Caco-2 (cell line): Measurements from ENCODE around the gene KCNG3. TPM values are rescaled to one million over a fixed set of nuclear protein-coding genes. Genes with fewer than 3 reads are reported as not detected.

Source experiments
- BruUV-seq: library from RNA; stranded (reverse); fragments of 400-500 nt; replicated peaks from 2 replicates; lab custom pipeline; 2021; lab: Mats Ljungman, UMichigan
- CTCF ChIA-PET: fragments of 300-600 bp; sonication (Branson Sonifier 250); formaldehyde crosslinking; loops from one replicate; lab custom pipeline; 2022; ENCODE audit warnings: antibody characterized with exemption; lab: Charles Lee
- POLR2A ChIA-PET: fragments of 300-600 bp; sonication (Branson Sonifier 250); formaldehyde crosslinking; loops from one replicate; lab custom pipeline; 2022; ENCODE audit warnings: antibody characterized with exemption; lab: Charles Lee
- DNase-seq, 2 experiments: peaks; one replicate each; pipeline versions ENCODE4 v3.0.0 to v3.0.0-alpha.2; 2020 to 2022
- H3K27me3 ChIP-seq: replicated peaks from 2 replicates; pipeline ENCODE4 v1.6.0; 2011; ENCODE audit warnings: low read length; ENCODE audit not compliant: control insufficient read depth, insufficient read depth
- H3K36me3 ChIP-seq: 2 replicates; pipeline ENCODE4 v1.5.1; 2011; ENCODE audit warnings: low read length; ENCODE audit not compliant: control insufficient read depth, insufficient read depth
- H3K4me1 ChIP-seq: fragments of 250-450 bp; sonication (Bioruptor Pico); 2 replicates; pipeline ENCODE4 v1.5.1; 2020; ENCODE audit warnings: mild to moderate bottlenecking
- H3K4me3 ChIP-seq: 2 replicates; pipeline ENCODE4 v1.5.1; 2011; ENCODE audit warnings: low read depth, mild to moderate bottlenecking, control low read depth, low read length
- H3K9me3 ChIP-seq: fragments of 250-450 bp; sonication (Bioruptor Pico); 2 replicates; pipeline ENCODE4 v1.5.1; 2020; ENCODE audit warnings: mild to moderate bottlenecking, moderate library complexity
- H3K27ac Mint-ChIP-seq: one replicate; pipeline ENCODE4 v1.8.0; 2022; ENCODE audit warnings: mixed read lengths; ENCODE audit not compliant: unreplicated experiment
- H3K27me3 Mint-ChIP-seq: one replicate; pipeline ENCODE4 v1.8.0; 2022; ENCODE audit warnings: mixed read lengths; ENCODE audit not compliant: insufficient read depth, unreplicated experiment
- H3K36me3 Mint-ChIP-seq: one replicate; pipeline ENCODE4 v1.8.0; 2022; ENCODE audit warnings: mild to moderate bottlenecking, mixed read lengths; ENCODE audit not compliant: insufficient read depth, unreplicated experiment
- H3K4me1 Mint-ChIP-seq: one replicate; pipeline ENCODE4 v1.8.0; 2022; ENCODE audit warnings: low read depth, mixed read lengths; ENCODE audit not compliant: unreplicated experiment
- H3K4me3 Mint-ChIP-seq: one replicate; pipeline ENCODE4 v1.8.0; 2022; ENCODE audit warnings: mild to moderate bottlenecking, moderate library complexity, mixed read lengths; ENCODE audit not compliant: unreplicated experiment
- H3K9me3 Mint-ChIP-seq: one replicate; pipeline ENCODE4 v1.8.0; 2022; ENCODE audit warnings: mixed read lengths; ENCODE audit not compliant: unreplicated experiment
- CTCF ChIP-seq, 2 experiments: fragments of 200-600 bp in 1 of 2; IDR thresholded peaks; 1 replicate in 1 of 2; 2 replicates in 1 of 2; pipeline versions ENCODE4 v1.5.1 to v1.8.0; 2011 to 2022; ENCODE audit warnings: antibody characterized with exemption in 1 of 2, control low read depth in 1 of 2, inconsistent platforms in 1 of 2, low read depth in 1 of 2, low read length in 1 of 2, mild to moderate bottlenecking in 1 of 2, moderate library complexity in 1 of 2; ENCODE audit not compliant: insufficient read depth in 1 of 2, severe bottlenecking in 1 of 2, unreplicated experiment in 1 of 2
- intact Hi-C: fragments of 100-400 bp; cut with micrococcal nuclease; formaldehyde crosslinking; loops from one replicate; pipeline ENCODE4 v1.10.0; 2022; ENCODE audit not compliant: unreplicated experiment
- total RNA-seq: library from RNA; stranded (reverse); gene quantifications from 2 replicates; pipeline ENCODE4 v1.2.3, GENCODE V29; 2022

KCNG3 gene
- total RNA-seq, 1 experiment from 2014 or later = 1.1 TPM

- H3K4me1 ChIP-seq = no peaks in the 10 kb centered on the region
- H3K27me3 ChIP-seq = no peaks in the 10 kb centered on the region
- intact Hi-C loops = no loop called here
- ChIA-PET POLR2A (interaction anchor here (0.5 kb wide), 1 partner anchor 93 kb away, joined by 3 read pairs; no protein-coding TSS in a partner anchor), CTCF (interaction anchor here (0.6 to 0.8 kb wide), 4 partner anchors 9 to 1281 kb away, joined by 3 to 4 read pairs (median 4); partner anchors contain the start of gene KCNG3)
- Mint-ChIP-seq H3K27me3 (no peaks in the 10 kb centered on the region), H3K4me1 (no peaks in the 10 kb centered on the region), H3K4me3 (no peak overlapping the region), H3K36me3 (no peaks in the 10 kb centered on the region), H3K27ac (no peak overlapping the region), H3K9me3 (no peaks in the 10 kb centered on the region)
- no TSS peak for BruUV-seq
- peak in 1 of 2 experiments; percentile 0 for DNase-seq
- no peak for TF ChIP-seq CTCF (IDR thresholded peaks at IDR 0.05; ENCODE audit: insufficient read depth in 1 of 2, low read depth in 1 of 2, low read length in 1 of 2, severe bottlenecking in 1 of 2, unreplicated experiment in 1 of 2)
- H3K9me3 ChIP-seq = no peaks in the 10 kb centered on the region
- no peak overlapping the region for H3K4me3 ChIP-seq
- no peaks in the 10 kb centered on the region for H3K36me3 ChIP-seq
These were observed 9.5 kb upstream of the KCNG3 start for GRCh38 chr2:42503291-42503690.

DNA sequence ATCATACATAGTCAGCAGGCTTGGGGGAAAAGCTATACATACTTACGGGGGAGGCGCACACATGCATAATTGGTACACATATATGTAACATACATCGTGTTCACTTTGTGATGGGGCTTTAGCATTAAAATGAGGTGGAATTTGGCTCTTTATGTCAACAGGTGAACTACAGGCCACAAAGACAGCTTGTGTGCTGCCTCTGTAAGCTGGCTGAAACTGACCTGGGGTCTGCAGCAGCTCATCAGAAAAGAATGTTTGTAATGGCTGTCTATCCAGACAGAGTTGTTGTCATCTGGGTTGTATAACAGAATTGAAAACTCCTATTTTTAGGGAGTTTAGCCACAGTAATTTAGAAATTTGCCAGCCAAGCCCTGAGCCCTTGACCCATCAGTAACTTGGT lies 4.7 kb upstream of the KCNG3 start:
- Histone ChIP-seq H3K36me3 (no peaks in the 10 kb centered on the region), H3K4me1 (no peaks in the 10 kb centered on the region), H3K9me3 (no peaks in the 10 kb centered on the region), H3K27me3 (no peaks in the 10 kb centered on the region), H3K4me3 (no peak overlapping the region)
- POLR2A ChIA-PET = interaction anchor here (0.6 kb wide), 1 partner anchor 140 kb away, joined by 3 read pairs; no protein-coding TSS in a partner anchor
- Mint-ChIP-seq H3K9me3 (no peaks in the 10 kb centered on the region), H3K27ac (no peak overlapping the region), H3K36me3 (no peaks in the 10 kb centered on the region), H3K4me1 (no peaks in the 10 kb centered on the region), H3K4me3 (no peak overlapping the region), H3K27me3 (no peaks in the 10 kb centered on the region)
- intact Hi-C loops = no loop called here
- DNase-seq = no peak
- CTCF ChIA-PET = no interaction called here
- BruUV-seq = no TSS peak
- TF ChIP-seq CTCF (IDR thresholded peaks at IDR 0.05; ENCODE audit: insufficient read depth in 1 of 2, low read depth in 1 of 2, low read length in 1 of 2, severe bottlenecking in 1 of 2, unreplicated experiment in 1 of 2) = no peak

GRCh38 chr2:42495611-42496010 lies 1.8 kb upstream of the KCNG3 start:
- Histone ChIP-seq H3K36me3 (no peaks in the 10 kb centered on the region), H3K4me1 (no peaks in the 10 kb centered on the region), H3K27me3 (no peaks in the 10 kb centered on the region), H3K9me3 (no peaks in the 10 kb centered on the region), H3K4me3 (no peak overlapping the region)
- H3K27me3 Mint-ChIP-seq = no peaks in the 10 kb centered on the region
- no peak overlapping the region for H3K4me3 Mint-ChIP-seq
- no peak for DNase-seq
- no peak overlapping the region for H3K27ac Mint-ChIP-seq
- ChIA-PET POLR2A (no interaction called here), CTCF (no interaction called here)
- no peaks in the 10 kb centered on the region for H3K36me3 Mint-ChIP-seq
- intact Hi-C loops = loop anchor here (1.0 kb wide), 3 partner anchors 64 to 168 kb away; no protein-coding TSS in a partner anchor
- no peaks in the 10 kb centered on the region for H3K9me3 Mint-ChIP-seq
- no peaks in the 10 kb centered on the region for H3K4me1 Mint-ChIP-seq
- no peak for TF ChIP-seq CTCF (IDR thresholded peaks at IDR 0.05; ENCODE audit: insufficient read depth in 1 of 2, low read depth in 1 of 2, low read length in 1 of 2, severe bottlenecking in 1 of 2, unreplicated experiment in 1 of 2)
- TSS peak; percentile 48 for BruUV-seq
